H54 (cell line): ENCODE data around the gene SYPL2.
A peak's percentile ranks its signal among the peaks of the same experiment; 100 is the strongest.

Source experiments
- DNase-seq: peaks from one replicate; pipeline ENCODE4 v3.0.0; 2011; ENCODE audit warnings: low spot score, mixed read lengths; ENCODE audit not compliant: insufficient read length
- FAIRE-seq: peaks from 3 replicates; lab custom pipeline; 2011; peaks lifted over from hg19 to GRCh38; lab: Jason Lieb, UNC
- POLR2A ChIP-seq: IDR thresholded peaks from 2 replicates; pipeline ENCODE4 v1.6.1; 2011; ENCODE audit warnings: low read depth, mild to moderate bottlenecking, low read length

SYPL2 gene

GRCh38 chr1:109491372-109491771 lies 25.0 kb downstream of the SYPL2 start:
- DNase-seq: no peak
- TF ChIP-seq POLR2A: no peak
- FAIRE-seq: no peak

- no peak for TF ChIP-seq POLR2A
- FAIRE-seq (no peak), DNase-seq (no peak)
Measured at GRCh38 chr1:109492779-109493178, 26.4 kb downstream of the SYPL2 start.

- DNase-seq (no peak), FAIRE-seq (no peak)
- no peak for TF ChIP-seq POLR2A
Measured at GRCh38 chr1:109493227-109493626, 26.9 kb downstream of the SYPL2 start.

- FAIRE-seq (no peak), DNase-seq (peak; percentile 92)
- peak; percentile 65 for TF ChIP-seq POLR2A
Measured at GRCh38 chr1:109493805-109494539, 27.6 kb downstream of the SYPL2 start, which contains the start of gene CYB561D1. TSS of gene CYB561D1 (plus strand) at chr1:109494094. CDS start at chr1:109494140, 46 bp downstream.

- no peak for TF ChIP-seq POLR2A
- FAIRE-seq: no peak
Measured at GRCh38 chr1:109495738-109496137, 29.4 kb downstream of the SYPL2 start.

GRCh38 chr1:109497449-109498160 lies 31.3 kb downstream of the SYPL2 start:
- no peak for TF ChIP-seq POLR2A
- FAIRE-seq (no peak), DNase-seq (no peak)

More at GRCh38 chr1:109495738-109496137, 29.4 kb downstream of the SYPL2 start:
- no peak for DNase-seq

- DNase-seq: no peak
- TF ChIP-seq POLR2A: no peak
- no peak for FAIRE-seq
Measured at GRCh38 chr1:109498161-109498801, 31.9 kb downstream of the SYPL2 start.

GRCh38 chr1:109499081-109499480 lies 32.7 kb downstream of the SYPL2 start:
- FAIRE-seq: no peak

GRCh38 chr1:109499661-109500536 lies 33.6 kb downstream of the SYPL2 start:
- FAIRE-seq (no peak), DNase-seq (no peak)
- TF ChIP-seq POLR2A: no peak

More at GRCh38 chr1:109499081-109499480, 32.7 kb downstream of the SYPL2 start:
- TF ChIP-seq POLR2A: no peak
- no peak for DNase-seq

GRCh38 chr1:109500941-109501381 lies 34.6 kb downstream of the SYPL2 start:
- no peak for TF ChIP-seq POLR2A
- DNase-seq (no peak), FAIRE-seq (no peak)

- no peak for DNase-seq
- TF ChIP-seq POLR2A: no peak
- FAIRE-seq: no peak
Measured at GRCh38 chr1:109501644-109502363, 35.5 kb downstream of the SYPL2 start.

GRCh38 chr1:109502364-109502851 lies 36.1 kb downstream of the SYPL2 start:
- DNase-seq (no peak), FAIRE-seq (no peak)
- TF ChIP-seq POLR2A: no peak
